ENCODE results near the gene RAB44. TPM values are rescaled to one million over a fixed set of nuclear protein-coding genes. Genes with fewer than 3 reads are reported as not detected.

Gene RAB44
- total RNA-seq, 1 donor from 2014 or later: 0.96 TPM

DNA sequence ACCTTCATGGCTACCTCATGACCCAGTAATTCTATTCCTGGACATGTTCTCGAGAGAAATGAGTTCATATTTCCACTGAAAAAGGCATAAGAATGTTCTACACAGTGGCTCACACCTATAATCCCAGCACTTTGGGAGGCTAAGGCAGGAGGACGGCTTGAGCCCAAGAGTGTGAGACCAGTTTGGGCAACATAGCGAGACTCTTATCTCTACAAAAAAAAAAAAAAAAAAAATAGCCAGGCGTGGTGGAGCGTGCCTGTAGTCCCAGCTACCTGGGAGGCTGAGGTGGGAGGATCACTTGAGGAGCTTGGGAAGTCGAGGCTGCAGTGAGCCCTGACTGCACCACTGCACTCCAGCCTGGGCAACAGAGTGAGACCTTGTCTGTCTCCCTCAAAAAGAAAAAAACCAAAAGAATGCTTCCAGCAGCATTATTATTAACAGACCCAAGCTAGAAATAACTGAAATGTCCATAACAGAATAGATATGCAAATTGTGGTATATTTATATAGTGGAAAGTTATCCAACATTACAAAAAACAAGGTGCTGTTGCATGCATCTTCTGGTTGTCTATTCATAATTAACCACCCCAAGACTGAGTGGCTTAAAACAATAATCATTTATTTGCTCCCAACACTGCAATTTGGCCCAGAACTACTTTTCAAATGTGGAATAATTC lies 9.4 kb upstream of the RAB44 start:
- Histone ChIP-seq H3K4me1 (peaks cover 29% of the 10 kb centered on the region), H3K4me3 (no peak overlapping the region), H3K27me3 (no peaks in the 10 kb centered on the region), H3K9me3 (no peaks in the 10 kb centered on the region), H3K27ac (no peak overlapping the region), H3K36me3 (peaks cover 45% of the 10 kb centered on the region)
- TF ChIP-seq CTCF (IDR thresholded peaks at IDR 0.05): no peak
- intact Hi-C loops (cut with DNase I): no loop called here
- ATAC-seq: no peak
- no peak for DNase-seq

GRCh38 chr6:36688739-36689075 lies 8.9 kb upstream of the RAB44 start:
- TF ChIP-seq CTCF (IDR thresholded peaks at IDR 0.05): no peak
- DNase-seq (peak; percentile 12), ATAC-seq (no peak)
- H3K27me3 ChIP-seq: no peaks in the 10 kb centered on the region
- peaks cover 40% of the 10 kb centered on the region for H3K36me3 ChIP-seq
- H3K27ac ChIP-seq: no peak overlapping the region
- H3K4me1 ChIP-seq: peaks cover 24% of the 10 kb centered on the region
- no peaks in the 10 kb centered on the region for H3K9me3 ChIP-seq
- no peak overlapping the region for H3K4me3 ChIP-seq
- intact Hi-C loops (cut with DNase I): no loop called here

GRCh38 chr6:36691011-36691410 lies 6.6 kb upstream of the RAB44 start:
- ATAC-seq: no peak
- intact Hi-C loops (cut with DNase I): loop anchor here (5.0 kb wide), 1 partner anchor 66 kb away; no protein-coding TSS in a partner anchor

DNA sequence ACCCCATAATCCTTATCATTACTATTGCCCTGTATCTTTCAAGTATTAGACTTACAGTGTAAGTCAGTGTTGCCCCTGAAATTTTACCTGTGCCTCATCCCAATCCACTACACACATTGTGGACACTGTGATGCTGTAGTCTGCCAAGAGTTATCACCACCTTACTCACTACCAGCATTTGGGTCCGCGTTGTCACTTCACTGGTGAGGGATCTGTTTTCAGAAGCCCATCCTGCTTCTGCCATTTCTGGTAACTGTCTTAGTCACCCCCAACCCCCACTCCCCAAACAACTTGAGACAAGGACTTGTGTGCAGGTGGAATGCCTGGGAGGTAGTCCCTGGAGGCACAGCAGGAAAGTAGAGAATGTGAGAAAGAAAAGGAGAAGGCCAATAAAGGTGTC lies 6.0 kb upstream of the RAB44 start:
- Histone ChIP-seq H3K4me1 (peaks cover 8% of the 10 kb centered on the region), H3K27me3 (no peaks in the 10 kb centered on the region), H3K4me3 (no peak overlapping the region), H3K36me3 (peaks cover 11% of the 10 kb centered on the region), H3K27ac (no peak overlapping the region), H3K9me3 (no peaks in the 10 kb centered on the region)
- DNase-seq (no peak), ATAC-seq (no peak)
- TF ChIP-seq CTCF (IDR thresholded peaks at IDR 0.05): no peak
- intact Hi-C loops (cut with DNase I): loop anchor here (5.0 kb wide), 1 partner anchor 66 kb away; no protein-coding TSS in a partner anchor

More at GRCh38 chr6:36691011-36691410, 6.6 kb upstream of the RAB44 start:
- no peak for TF ChIP-seq CTCF (IDR thresholded peaks at IDR 0.05)
- Histone ChIP-seq H3K36me3 (peaks cover 17% of the 10 kb centered on the region), H3K27me3 (no peaks in the 10 kb centered on the region), H3K4me1 (peaks cover 8% of the 10 kb centered on the region), H3K9me3 (no peaks in the 10 kb centered on the region), H3K4me3 (no peak overlapping the region), H3K27ac (no peak overlapping the region)
- DNase-seq: no peak

DNA sequence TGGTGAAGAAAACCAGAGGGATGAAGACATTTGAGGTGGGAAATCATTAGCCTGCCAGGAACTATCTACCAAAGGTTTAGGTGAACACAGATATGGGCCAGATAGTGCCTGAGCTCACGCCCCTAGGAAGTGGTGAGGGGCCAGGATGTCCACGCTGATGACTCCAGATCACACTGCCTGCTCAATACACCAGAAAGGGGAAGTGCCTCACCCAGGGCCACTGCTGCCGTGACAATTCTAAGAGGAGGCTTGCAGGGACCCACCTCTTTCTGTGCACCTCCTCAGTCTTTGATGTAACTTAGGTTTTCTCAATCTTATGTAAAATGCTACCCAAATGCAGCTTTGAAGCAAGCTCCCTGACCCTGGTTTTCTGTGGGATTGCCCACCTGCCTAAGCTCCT lies 5.4 kb upstream of the RAB44 start:
- peak; percentile 80 for ATAC-seq
- no peaks in the 10 kb centered on the region for H3K9me3 ChIP-seq
- no peak for TF ChIP-seq CTCF (IDR thresholded peaks at IDR 0.05)
- no peak overlapping the region for H3K27ac ChIP-seq
- H3K4me1 ChIP-seq: peaks cover 8% of the 10 kb centered on the region
- no peaks in the 10 kb centered on the region for H3K27me3 ChIP-seq
- peaks cover 5% of the 10 kb centered on the region for H3K36me3 ChIP-seq
- DNase-seq: peak; percentile 61
- intact Hi-C loops (cut with DNase I): loop anchor here (5.0 kb wide), 1 partner anchor 65 kb away; no protein-coding TSS in a partner anchor
- no peak overlapping the region for H3K4me3 ChIP-seq

Measured in upper lobe of right lung (tissue), 1 donor.